GM19351 (cell line): ENCODE measurements around the gene NTN1.

Experiments used
- ATAC-seq: cut with Tn5 transposase; IDR thresholded peaks from one replicate; pipeline ENCODE4 v1.9.1; 2021; ENCODE audit warnings: mild to moderate bottlenecking, moderate library complexity; ENCODE audit not compliant: unreplicated experiment

NTN1 gene

GRCh38 chr17:9035249-9035648 is 13.9 kb downstream of the NTN1 start:
- no peak for ATAC-seq

DNA sequence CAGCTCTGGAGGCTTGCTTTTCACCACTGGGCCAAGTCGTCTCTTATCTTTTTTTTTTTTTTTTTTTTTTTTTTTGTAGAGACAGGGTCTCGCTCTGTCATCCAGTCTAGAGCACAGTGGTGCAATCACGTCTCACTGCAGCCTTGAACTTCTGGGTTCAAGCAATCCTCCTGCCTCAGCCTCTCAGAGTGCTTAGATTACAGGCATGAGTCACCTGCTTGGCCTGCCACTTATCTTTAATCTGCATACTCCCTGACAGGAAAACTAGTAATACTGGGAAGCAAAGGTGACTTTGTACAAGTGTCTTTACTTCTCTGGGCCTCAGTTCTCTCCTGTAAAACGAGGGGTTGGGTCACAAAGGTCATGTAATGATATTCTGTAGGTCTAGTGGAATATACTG is 15.0 kb downstream of the NTN1 start:
- ATAC-seq = no peak

DNA sequence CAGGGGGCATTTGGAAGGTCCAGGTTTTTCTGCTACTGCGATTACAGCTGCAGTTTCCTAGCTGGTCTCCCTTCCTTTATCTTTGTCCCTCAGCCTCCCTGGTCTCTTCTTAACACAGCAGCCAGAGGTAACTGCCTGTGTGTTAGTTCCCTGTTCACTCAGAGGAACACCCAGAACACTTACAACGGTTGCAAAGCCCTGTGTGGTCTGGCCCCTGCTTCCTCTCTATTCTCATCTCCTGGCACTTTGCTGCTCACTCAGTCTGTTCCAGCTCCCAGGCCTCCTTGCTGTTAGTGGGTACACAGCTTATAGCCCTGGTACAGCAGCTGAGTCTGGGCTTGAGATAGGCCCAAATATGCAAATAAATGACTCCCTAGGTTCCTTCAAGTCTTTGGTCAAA is 16.4 kb downstream of the NTN1 start:
- no peak for ATAC-seq

DNA sequence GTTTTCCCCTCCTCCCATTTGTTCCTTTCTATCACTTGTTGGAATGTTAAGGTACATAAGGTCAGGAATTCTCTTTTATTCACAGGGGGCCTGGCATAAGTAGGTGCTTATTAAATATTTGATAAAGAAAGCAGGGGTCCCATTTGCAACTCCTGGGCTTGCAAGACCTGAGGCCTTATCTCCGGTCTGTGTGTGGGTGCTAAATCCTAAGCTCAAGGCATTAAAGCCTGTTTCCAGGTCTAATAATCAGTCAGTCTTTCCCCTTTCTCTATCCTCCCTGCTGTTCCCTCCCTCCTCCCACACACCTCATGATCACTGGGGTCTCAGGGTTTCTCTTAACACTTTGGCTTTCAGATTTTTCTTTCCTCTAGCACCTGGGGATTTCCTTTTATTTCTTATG is 17.1 kb downstream of the NTN1 start:
- ATAC-seq = no peak

GRCh38 chr17:9044772-9045463 is 23.6 kb downstream of the NTN1 start:
- no peak for ATAC-seq

DNA sequence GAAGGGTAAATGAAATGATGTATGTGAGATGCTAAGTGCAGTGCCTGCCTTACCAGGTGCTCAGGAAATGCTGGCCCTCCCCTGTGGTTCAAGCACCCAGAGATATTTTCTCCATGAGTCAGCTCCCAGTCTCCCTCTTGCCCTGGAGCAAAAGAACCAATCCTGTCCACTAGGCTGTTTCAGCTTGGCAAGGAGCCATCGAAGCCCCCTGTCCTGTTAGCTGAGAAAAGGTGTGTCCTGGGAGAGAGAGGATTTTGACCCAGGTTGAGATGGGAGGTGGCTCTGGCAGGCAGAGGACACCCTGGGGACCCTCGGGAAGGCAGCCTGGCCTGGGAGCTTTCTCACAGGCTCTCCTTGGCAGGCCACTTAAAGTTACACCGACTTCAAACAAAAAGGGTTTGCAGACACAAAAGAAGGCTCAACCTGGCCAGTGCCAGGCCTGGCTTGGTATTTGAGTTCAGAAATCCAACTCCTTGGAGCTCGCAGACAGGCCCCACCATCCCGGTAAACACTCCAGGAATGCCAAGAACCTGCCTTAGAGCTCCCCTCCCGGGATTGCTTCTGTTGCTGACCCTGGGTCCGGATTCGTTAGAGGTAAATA is 29.6 kb downstream of the NTN1 start:
- ATAC-seq = no peak

DNA sequence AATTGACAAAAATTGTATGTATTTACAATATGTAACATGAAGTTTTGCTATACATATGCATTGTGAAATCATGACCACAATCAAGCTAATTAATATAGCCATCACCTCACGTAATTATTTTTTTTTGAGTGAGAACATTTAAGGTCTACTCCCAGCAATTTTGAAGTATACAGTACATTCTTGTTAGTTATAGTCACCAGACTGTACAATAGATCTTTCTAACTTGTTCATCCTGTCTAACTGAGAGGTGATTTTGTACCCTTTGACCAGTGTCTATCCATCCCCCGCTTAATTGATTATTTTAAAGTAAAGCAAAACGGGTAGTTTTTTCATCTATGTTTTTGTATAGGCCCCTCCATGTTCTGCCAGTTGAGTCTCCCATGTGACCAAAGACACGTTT is 30.3 kb downstream of the NTN1 start:
- no peak for ATAC-seq

GRCh38 chr17:9052921-9053320 is 31.6 kb downstream of the NTN1 start:
- no peak for ATAC-seq

- no peak for ATAC-seq
These were observed 32.1 kb downstream of the NTN1 start for GRCh38 chr17:9053406-9053805.

DNA sequence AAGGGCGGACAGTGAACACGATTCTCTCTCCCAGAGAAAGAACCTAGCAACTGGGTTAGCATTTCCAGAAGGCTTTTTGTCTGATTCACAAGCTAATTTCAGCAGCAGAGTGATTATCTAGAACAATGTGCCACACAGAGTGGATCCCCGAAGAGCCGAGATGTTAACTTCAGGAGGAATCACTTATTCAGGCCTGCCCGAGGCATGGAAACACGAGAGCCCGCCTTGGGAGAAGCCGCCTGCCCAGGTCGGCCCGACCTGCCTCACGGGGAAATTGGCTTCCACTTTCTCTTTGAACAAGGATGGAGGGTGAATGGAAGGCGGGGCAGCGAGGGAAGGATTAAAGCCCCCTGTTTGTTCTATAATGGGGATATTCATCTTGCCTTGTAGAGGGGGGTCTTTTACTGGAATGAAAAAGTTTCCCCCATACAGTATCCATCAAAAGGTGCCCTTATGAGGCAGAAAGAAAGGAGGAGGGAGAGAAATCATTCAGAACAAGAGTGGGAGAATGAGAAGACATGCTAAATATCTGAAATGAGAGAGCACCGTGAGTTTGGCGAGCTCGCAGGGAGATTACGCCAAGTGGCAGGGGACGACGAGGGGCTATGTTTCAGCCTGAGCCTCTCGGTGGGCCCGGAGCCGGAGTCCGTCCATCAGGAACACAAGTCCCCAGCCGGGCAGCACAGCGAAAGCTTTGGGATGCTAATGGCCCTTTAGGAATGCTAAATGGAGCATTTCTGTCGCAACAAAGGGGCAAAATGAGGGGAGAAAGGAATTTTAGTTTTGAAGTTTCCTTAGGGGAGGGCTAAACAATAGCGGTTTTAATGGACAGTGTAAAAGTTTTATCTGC is 33.0 kb downstream of the NTN1 start:
- ATAC-seq = no peak

DNA sequence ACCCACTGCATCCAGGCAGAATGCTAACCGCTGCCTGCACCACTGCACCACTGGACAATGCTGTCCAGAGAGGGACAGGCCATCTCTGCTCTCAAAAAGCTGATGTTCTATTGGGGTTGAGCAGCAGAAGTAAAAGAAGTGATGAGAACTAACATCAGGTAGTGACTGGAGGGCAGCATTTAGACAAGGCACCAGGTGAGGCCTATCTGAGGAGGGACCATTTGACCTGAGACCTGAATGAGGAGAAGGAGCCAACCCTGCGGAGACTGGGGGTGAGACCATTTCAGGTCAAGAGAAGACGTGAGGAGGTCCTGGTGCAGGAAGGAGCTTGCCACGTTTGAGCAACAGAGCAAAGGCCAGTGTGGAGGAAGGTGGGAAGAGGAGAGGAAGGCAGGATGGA is 34.0 kb downstream of the NTN1 start:
- ATAC-seq = no peak

DNA sequence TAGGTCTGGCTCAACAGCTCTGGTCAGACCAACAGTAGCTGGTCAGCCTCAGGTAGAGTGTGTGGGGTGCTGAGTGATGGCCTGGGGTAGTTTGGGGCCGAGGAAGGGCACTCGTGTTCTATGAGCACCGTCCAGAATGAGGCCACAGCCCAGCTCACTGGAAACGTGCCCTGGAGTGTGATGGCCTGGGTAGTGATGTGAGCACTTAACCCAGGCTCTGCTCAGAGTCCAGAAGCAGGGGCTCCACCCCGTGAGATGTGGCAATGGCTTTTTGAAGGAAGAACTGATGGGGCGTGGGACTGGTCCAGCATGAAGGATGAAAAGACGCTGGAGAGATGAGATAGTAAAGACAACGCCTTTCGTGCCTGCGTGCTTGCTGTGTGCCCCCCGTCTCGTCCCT is 35.3 kb downstream of the NTN1 start:
- ATAC-seq = no peak

GRCh38 chr17:9057310-9057709 is 36.0 kb downstream of the NTN1 start:
- no peak for ATAC-seq

DNA sequence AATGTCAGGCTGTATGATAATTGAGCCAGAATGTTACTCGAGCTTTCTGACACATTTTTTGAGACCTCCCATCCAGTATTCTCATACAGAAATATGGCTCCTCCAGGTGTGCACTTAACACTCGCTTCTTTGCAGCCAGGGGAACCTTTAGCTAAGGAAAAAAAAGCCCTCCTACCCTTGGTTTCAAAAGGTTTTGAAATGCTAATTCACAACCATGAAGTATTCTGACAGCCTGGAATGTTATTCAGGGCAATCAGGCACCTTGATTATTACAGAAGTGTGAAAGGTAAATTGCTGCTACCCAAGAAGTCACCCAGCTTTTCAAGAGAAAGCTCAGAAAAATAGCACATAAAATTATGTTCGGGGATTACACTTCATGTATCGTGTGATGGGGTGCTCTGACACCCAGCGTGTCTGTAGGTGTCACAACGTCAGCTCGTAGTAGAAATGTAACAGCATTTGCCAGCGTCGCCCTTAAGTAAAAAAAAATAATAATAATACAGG is 41.1 kb downstream of the NTN1 start:
- no peak for ATAC-seq

DNA sequence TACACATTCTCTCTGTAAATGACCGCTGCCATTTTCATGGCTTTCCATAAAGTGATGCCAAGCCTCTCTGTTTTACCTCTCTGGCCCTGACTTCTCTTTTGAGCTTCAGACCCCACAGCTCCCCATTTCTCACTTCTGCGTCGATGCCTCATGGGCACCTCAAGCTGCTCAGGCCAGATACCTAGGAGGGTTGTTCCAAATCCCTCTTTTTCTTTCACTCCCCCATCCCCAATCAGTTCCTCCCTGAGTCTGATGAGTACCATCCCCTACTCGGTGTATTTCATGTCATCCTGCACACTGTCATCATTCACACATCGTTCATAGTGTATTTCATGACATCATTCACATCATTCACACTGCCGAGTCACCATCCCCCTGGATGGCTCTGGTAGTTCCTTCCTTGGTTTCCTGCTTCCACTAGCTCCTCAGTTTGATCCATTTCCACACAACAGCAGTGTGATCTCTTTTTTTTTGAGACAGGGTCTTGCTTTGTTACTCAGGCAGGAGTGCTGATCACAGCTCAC is 43.1 kb downstream of the NTN1 start:
- no peak for ATAC-seq

DNA sequence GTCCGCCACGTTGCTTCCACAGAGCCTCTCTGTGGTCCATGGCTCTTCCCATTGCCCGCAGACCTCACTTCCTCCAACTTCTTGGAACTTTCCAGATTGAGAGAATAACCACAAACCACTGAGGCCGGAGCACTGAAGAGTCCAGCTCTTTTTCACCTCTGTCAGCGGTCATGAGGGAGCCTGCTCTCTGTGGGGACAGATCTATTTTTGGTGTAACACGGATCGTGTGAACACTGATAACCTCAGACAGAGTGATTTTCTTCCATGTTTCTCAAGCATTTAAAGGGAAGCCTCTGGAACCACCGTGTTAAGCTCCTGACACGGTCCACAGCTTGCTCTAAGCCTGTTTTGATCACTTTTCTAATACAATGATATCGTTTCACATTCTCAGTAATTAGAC is 49.7 kb downstream of the NTN1 start:
- no peak for ATAC-seq

DNA sequence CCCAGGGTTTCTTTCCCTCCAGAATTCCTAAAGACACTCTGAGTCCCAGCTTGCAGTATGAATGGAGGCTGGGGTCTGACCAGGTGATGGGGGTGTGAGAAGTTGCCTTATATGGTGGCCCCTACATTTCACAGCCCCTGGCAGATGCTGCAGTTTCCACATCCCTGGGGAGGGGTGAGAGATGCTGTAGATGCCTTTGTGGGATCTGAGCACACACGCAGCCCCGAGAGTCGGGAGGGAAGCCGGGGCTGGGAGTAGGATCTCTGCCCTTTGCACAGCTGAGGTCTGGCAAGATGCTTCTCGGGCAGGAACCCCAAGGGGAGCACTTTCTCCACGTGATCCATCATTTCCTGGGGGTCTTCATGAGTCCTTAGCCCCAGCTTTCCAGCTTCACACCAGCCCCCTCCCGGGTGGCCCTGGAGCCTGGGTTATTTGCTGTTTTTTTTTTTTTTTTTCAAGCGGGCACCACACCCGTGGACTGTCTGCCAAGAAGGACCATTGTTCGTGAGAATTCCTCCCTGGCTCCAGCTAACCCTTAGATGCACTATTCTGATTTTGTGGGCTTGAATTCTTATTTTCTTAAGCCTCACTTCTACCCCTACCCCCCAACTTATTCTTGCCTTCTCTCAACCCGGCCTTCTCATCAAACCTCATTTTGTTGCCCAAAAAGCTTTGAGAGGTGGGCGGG is 50.6 kb downstream of the NTN1 start:
- ATAC-seq = no peak

GRCh38 chr17:9072696-9073339 is 51.5 kb downstream of the NTN1 start:
- no peak for ATAC-seq

DNA sequence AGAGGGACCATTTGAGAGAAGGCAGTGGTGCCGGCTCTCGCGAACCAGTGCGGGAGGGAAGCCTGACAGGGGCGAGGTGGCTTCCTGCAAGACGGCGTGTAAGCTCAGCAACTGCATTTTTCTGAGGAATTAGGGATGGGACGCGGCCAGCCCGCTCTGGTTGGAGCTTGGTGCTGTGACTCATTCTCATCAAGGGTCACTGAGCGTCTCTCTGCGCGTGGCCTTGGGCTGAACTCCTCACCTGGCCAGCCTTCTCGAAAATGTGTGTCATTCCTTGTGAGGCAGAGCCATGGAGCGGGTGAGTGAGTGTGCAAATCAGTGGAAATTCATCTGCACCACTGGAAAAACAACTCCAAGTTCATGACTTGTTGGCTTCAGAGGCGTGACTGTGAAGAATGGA is 52.8 kb downstream of the NTN1 start:
- no peak for ATAC-seq

- no peak for ATAC-seq
These were observed 58.3 kb downstream of the NTN1 start for GRCh38 chr17:9079461-9080103.
